KMS-11 (cell line): ENCODE results near the gene PKD1.
A peak's percentile ranks its signal among the peaks of the same experiment; 100 is the strongest.

Experiments used
- H2AFZ ChIP-seq: fragments of 200-600 bp; sonication (generic); 2 replicates; pipeline ENCODE4 v1.6.1; 2016; ENCODE audit warnings: antibody characterized with exemption, mixed run types, low read depth
- H3K27ac ChIP-seq: fragments of 200-600 bp; sonication (generic); 2 replicates; pipeline ENCODE4 v1.6.1; 2016; ENCODE audit warnings: mild to moderate bottlenecking, mixed run types
- H3K27me3 ChIP-seq: fragments of 200-600 bp; sonication (generic); 2 replicates; pipeline ENCODE4 v1.6.1; 2017; ENCODE audit warnings: mild to moderate bottlenecking, low read depth, mixed run types, moderate library complexity; ENCODE audit not compliant: insufficient read depth
- H3K36me3 ChIP-seq: fragments of 200-600 bp; sonication (generic); 2 replicates; pipeline ENCODE4 v1.6.1; 2017; ENCODE audit warnings: mild to moderate bottlenecking, mixed run types; ENCODE audit not compliant: insufficient read depth
- H3K4me1 ChIP-seq: fragments of 200-600 bp; sonication (generic); 2 replicates; pipeline ENCODE4 v1.6.1; 2016; ENCODE audit warnings: mild to moderate bottlenecking, low read depth, mixed run types; ENCODE audit not compliant: poor library complexity, severe bottlenecking
- H3K4me2 ChIP-seq: fragments of 200-600 bp; sonication (generic); 2 replicates; pipeline ENCODE4 v1.7.0; 2016; ENCODE audit warnings: mild to moderate bottlenecking, mixed run types
- H3K4me3 ChIP-seq: fragments of 200-600 bp; sonication (generic); IDR thresholded peaks from 2 replicates; pipeline ENCODE4 v1.6.1; 2017; ENCODE audit warnings: low read depth, low read length, mixed read lengths; ENCODE audit not compliant: insufficient read depth
- H3K79me2 ChIP-seq: fragments of 200-600 bp; sonication (generic); 2 replicates; pipeline ENCODE4 v1.6.1; 2016; ENCODE audit warnings: low read depth, mixed run types; ENCODE audit not compliant: insufficient read depth
- H3K9ac ChIP-seq: fragments of 200-600 bp; sonication (generic); 2 replicates; pipeline ENCODE4 v1.6.1; 2016; ENCODE audit warnings: mild to moderate bottlenecking, mixed run types
- H4K20me1 ChIP-seq: fragments of 200-600 bp; sonication (generic); 2 replicates; pipeline ENCODE4 v1.6.1; 2016; ENCODE audit warnings: mild to moderate bottlenecking, mixed run types; ENCODE audit not compliant: insufficient read depth
- CTCF ChIP-seq: fragments of 200-600 bp; sonication (generic); conservative IDR thresholded peaks from 2 replicates; pipeline ENCODE4 v1.6.1; 2017; ENCODE audit warnings: low read depth, mild to moderate bottlenecking, antibody characterized with exemption, low read length, moderate library complexity, mixed read lengths

Gene PKD1

DNA sequence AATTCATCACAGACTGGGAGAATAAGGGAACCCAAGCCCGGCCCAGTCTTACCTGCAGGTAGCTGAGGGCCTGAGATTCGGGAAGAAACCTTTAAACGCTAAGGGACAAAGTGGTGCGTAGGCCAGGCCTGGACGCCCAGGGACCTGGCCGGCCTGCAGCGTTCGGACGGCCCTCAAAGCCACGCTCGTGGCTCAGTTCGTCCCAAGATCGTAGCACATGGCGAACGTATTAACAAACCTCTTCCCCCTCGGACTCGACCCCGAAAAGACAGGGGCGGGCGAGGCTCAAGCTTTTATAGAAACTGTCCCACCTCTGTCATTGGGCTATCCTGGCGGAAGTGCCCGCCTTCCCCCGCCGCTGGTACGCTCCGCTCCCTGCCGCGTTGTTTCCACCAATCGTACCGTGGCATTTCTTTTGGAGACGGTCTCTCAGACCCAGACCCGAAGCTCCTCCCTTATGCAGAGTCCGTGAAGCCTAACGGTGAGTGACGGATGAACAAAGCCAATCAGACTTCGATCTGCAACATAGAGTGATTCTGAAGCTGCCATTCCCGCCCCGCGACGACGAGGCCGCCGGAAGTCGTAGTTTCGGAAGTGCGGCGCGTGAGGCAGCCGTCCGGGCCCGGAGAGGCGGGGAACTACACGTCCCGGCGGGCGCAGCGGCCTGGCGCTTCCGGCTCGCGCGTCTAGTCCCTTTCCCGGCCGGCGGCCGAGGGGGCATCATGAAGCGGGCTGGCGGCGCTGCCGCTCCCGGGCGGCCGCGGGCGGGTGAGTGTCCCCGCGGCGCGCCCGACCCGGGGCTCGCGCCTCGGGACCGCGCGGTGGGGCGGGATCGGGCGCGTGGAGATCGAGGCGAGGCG lies 19.6 kb upstream of the PKD1 start, which contains the start of gene TRAF7:
TRAF7 (plus strand) TSS at position 692 of the 860 bp plus-strand sequence. CDS start 8,139 bp downstream, outside the sequence.
- Histone ChIP-seq H2AFZ (no peak within 1 kb of the TSS), H3K79me2 (peaks cover 68% of the 10 kb centered on the region), H4K20me1 (peaks cover 33% of the 10 kb centered on the region), H3K9ac (peak within 1 kb of the TSS; percentile 96), H3K4me1 (peaks cover 47% of the 10 kb centered on the region), H3K27me3 (no peaks in the 10 kb centered on the region), H3K27ac (peak within 1 kb of the TSS; percentile 78), H3K36me3 (peaks cover 7% of the 10 kb centered on the region; the same call in 1 of the 2 replicates), H3K4me3 (peak within 1 kb of the TSS; percentile 56), H3K4me2 (peak within 1 kb of the TSS; percentile 100)
- no peak for TF ChIP-seq CTCF

DNA sequence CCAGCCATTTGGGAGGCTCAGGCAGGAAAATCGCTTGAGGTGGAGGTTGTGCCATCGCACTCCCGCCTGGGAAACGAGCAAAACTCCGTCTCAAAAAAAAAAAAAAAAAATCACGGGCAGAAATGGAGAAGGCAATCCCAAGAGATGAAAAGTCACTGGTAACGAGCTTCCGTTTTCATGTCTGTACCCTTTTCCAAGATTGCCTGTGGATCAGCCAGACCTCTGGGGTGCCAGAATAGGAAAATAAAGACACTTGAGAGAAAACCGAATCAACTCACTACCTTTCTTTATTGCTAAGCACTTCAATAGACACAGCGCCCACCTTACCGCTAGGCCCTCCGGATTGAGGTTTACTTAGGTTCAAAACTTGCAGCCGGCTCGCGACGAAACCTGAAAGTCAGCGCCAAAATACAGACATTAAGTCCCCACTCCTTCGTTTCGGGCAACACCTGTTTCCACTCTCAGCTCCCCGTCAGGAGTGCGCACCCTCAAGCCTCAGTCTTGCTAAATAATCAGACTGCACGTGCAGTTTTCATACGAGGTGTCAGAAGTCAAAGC lies 18.9 kb upstream of the PKD1 start:
- H3K4me1 ChIP-seq, result peaks cover 54% of the 10 kb centered on the region
- no peaks in the 10 kb centered on the region for H3K27me3 ChIP-seq
- peaks cover 33% of the 10 kb centered on the region for H4K20me1 ChIP-seq
- H3K27ac ChIP-seq, result peak overlapping the region; percentile 78
- H3K36me3 ChIP-seq, result peaks cover 7% of the 10 kb centered on the region; the same call in 1 of the 2 replicates
- peak overlapping the region; percentile 28 for H3K4me3 ChIP-seq
- peak overlapping the region; percentile 98 for H3K4me2 ChIP-seq
- H3K79me2 ChIP-seq, result peaks cover 63% of the 10 kb centered on the region
- H2AFZ ChIP-seq, result no peak overlapping the region
- peak overlapping the region; percentile 96 for H3K9ac ChIP-seq
- TF ChIP-seq CTCF, result 0 out of 2 replicates have a peak, but pooled peaks have one; percentile 18

- Histone ChIP-seq H3K9ac (peak overlapping the region; percentile 96), H3K79me2 (peaks cover 46% of the 10 kb centered on the region), H2AFZ (no peak overlapping the region), H3K27me3 (no peaks in the 10 kb centered on the region), H3K4me1 (peaks cover 64% of the 10 kb centered on the region), H3K4me3 (no peak overlapping the region), H4K20me1 (peaks cover 33% of the 10 kb centered on the region), H3K36me3 (peaks cover 7% of the 10 kb centered on the region; the same call in 1 of the 2 replicates), H3K4me2 (peak overlapping the region; percentile 98), H3K27ac (peak overlapping the region; percentile 78; the same call in 1 of the 2 replicates)
- TF ChIP-seq CTCF, result no peak
Measured at GRCh38 chr16:2152695-2153506, 17.2 kb upstream of the PKD1 start.
